KMS-11 (cell line): Measurements from ENCODE around the gene ETNK2.

Source experiments
- H2AFZ ChIP-seq: fragments of 200-600 bp; sonication (generic); 2 replicates; pipeline ENCODE4 v1.6.1; 2016; ENCODE audit warnings: antibody characterized with exemption, mixed run types, low read depth
- H3K27ac ChIP-seq: fragments of 200-600 bp; sonication (generic); 2 replicates; pipeline ENCODE4 v1.6.1; 2016; ENCODE audit warnings: mild to moderate bottlenecking, mixed run types
- H3K27me3 ChIP-seq: fragments of 200-600 bp; sonication (generic); 2 replicates; pipeline ENCODE4 v1.6.1; 2017; ENCODE audit warnings: mild to moderate bottlenecking, low read depth, mixed run types, moderate library complexity; ENCODE audit not compliant: insufficient read depth
- H3K36me3 ChIP-seq: fragments of 200-600 bp; sonication (generic); 2 replicates; pipeline ENCODE4 v1.6.1; 2017; ENCODE audit warnings: mild to moderate bottlenecking, mixed run types; ENCODE audit not compliant: insufficient read depth
- H3K4me1 ChIP-seq: fragments of 200-600 bp; sonication (generic); 2 replicates; pipeline ENCODE4 v1.6.1; 2016; ENCODE audit warnings: mild to moderate bottlenecking, low read depth, mixed run types; ENCODE audit not compliant: poor library complexity, severe bottlenecking
- H3K4me2 ChIP-seq: fragments of 200-600 bp; sonication (generic); 2 replicates; pipeline ENCODE4 v1.7.0; 2016; ENCODE audit warnings: mild to moderate bottlenecking, mixed run types
- H3K4me3 ChIP-seq: fragments of 200-600 bp; sonication (generic); IDR thresholded peaks from 2 replicates; pipeline ENCODE4 v1.6.1; 2017; ENCODE audit warnings: low read depth, low read length, mixed read lengths; ENCODE audit not compliant: insufficient read depth
- H3K79me2 ChIP-seq: fragments of 200-600 bp; sonication (generic); 2 replicates; pipeline ENCODE4 v1.6.1; 2016; ENCODE audit warnings: low read depth, mixed run types; ENCODE audit not compliant: insufficient read depth
- H3K9ac ChIP-seq: fragments of 200-600 bp; sonication (generic); 2 replicates; pipeline ENCODE4 v1.6.1; 2016; ENCODE audit warnings: mild to moderate bottlenecking, mixed run types
- H4K20me1 ChIP-seq: fragments of 200-600 bp; sonication (generic); 2 replicates; pipeline ENCODE4 v1.6.1; 2016; ENCODE audit warnings: mild to moderate bottlenecking, mixed run types; ENCODE audit not compliant: insufficient read depth
- TF ChIP-seq, protein P1 (sequence below): fragments of 200-600 bp; sonication (generic); conservative IDR thresholded peaks from 2 replicates; pipeline ENCODE4 v1.6.1; 2017; ENCODE audit warnings: low read depth, mild to moderate bottlenecking, antibody characterized with exemption, low read length, moderate library complexity, mixed read lengths

ETNK2 gene

DNA sequence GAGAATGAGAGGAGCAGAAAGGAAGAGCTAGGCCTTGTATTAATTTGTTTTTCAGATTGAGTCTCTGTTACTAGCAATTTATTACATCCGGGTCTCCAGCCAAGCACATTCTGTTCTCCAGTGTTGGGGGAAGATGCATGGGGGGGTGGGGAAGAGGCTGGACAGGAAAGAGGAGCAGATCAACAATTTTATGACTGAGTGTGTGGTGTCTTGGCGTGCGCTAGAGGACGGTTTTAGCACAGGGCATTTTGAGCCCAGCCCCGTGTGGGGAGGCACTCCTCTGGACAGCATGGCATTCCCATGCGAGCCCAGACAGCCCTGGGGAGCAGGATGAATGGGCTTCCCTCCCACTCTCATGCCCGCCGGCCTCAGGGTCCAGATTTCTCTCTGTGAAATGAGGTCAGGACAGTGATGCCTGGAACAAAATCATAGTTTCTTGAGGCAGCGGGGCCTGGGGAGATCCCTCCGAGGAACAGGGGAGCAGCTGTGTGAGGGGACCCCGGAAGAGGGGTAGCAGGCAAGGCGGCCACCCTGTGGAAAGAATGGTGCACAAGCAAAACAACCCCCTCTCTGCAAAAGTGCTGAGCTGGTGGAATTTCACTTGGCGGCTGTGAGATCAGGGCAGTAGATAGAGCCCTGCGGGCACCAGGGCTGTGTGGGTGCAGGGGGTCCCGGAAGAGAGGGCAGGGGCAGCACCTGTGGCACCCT, 62.6 kb downstream of the ETNK2 start:
- Histone ChIP-seq H3K4me3 (no peak overlapping the region), H2AFZ (no peak overlapping the region), H3K4me2 (no peak overlapping the region), H3K4me1 (peaks cover 8% of the 10 kb centered on the region), H3K27me3 (no peaks in the 10 kb centered on the region), H3K27ac (no peak overlapping the region), H4K20me1 (no peaks in the 10 kb centered on the region), H3K9ac (no peak overlapping the region), H3K36me3 (no peaks in the 10 kb centered on the region), H3K79me2 (no peaks in the 10 kb centered on the region)
- TF ChIP-seq, protein P1, sequence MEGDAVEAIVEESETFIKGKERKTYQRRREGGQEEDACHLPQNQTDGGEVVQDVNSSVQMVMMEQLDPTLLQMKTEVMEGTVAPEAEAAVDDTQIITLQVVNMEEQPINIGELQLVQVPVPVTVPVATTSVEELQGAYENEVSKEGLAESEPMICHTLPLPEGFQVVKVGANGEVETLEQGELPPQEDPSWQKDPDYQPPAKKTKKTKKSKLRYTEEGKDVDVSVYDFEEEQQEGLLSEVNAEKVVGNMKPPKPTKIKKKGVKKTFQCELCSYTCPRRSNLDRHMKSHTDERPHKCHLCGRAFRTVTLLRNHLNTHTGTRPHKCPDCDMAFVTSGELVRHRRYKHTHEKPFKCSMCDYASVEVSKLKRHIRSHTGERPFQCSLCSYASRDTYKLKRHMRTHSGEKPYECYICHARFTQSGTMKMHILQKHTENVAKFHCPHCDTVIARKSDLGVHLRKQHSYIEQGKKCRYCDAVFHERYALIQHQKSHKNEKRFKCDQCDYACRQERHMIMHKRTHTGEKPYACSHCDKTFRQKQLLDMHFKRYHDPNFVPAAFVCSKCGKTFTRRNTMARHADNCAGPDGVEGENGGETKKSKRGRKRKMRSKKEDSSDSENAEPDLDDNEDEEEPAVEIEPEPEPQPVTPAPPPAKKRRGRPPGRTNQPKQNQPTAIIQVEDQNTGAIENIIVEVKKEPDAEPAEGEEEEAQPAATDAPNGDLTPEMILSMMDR = no peak

DNA sequence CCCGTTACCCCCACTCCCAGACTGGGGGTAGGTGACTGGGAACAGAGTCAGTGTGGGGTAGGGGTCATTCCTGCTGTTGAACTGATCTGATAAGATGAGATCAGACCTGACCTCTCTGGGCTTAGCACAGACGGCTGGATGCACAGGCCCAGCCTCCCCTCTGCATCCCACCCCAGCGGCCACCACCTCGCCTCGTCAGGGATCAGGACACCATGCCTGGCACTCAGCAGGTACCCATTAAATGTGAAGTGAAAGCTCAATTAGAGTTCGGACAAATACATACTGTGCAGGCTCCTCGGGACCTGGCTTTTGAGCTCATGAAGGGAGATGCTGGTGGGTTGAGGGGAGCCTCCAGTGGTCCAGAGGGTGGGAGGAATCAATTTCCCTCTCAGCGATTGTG, 63.2 kb downstream of the ETNK2 start:
- Histone ChIP-seq H3K36me3 (no peaks in the 10 kb centered on the region), H3K27me3 (no peaks in the 10 kb centered on the region), H4K20me1 (no peaks in the 10 kb centered on the region), H3K4me3 (no peak overlapping the region), H3K79me2 (no peaks in the 10 kb centered on the region), H3K27ac (no peak overlapping the region), H3K9ac (no peak overlapping the region), H3K4me1 (peaks cover 7% of the 10 kb centered on the region), H2AFZ (no peak overlapping the region), H3K4me2 (no peak overlapping the region)
- TF ChIP-seq, protein P1 = no peak

DNA sequence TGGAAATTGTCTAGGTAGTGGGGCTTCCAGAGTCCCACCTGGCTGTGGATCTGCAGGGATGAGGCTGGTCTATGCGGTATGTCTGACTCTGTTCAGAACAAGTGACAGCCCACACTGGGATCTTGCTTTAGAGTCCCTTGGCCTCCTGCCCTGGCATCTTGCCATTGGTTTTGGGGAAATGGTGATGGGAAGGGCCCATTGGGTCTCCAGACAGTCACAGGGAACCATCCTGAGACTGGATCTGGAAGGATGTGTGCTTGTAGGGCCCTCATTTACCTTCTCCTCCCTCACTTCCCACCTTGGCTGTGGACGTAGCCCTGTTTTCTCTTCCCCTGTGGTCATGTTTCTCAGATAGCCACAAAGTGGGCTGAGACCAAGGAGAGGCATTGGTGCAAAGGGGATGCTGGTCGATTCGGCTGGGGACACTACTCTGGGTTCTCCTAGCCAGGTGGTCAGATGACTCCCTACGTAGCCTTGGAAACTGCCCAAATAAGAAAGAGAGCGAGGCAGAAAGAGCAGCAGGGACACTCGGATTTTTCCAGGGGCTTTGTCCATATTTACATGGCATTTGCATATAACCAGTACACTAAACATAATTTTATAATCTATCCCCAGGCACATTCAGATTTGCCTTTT, 63.8 kb downstream of the ETNK2 start:
- no peak overlapping the region for H3K4me3 ChIP-seq
- H3K79me2 ChIP-seq = no peaks in the 10 kb centered on the region
- TF ChIP-seq, protein P1 = no peak
- H3K27me3 ChIP-seq = no peaks in the 10 kb centered on the region
- H3K27ac ChIP-seq = no peak overlapping the region
- no peaks in the 10 kb centered on the region for H4K20me1 ChIP-seq
- H2AFZ ChIP-seq = no peak overlapping the region
- no peak overlapping the region for H3K9ac ChIP-seq
- H3K4me2 ChIP-seq = no peak overlapping the region
- peaks cover 2% of the 10 kb centered on the region for H3K4me1 ChIP-seq
- H3K36me3 ChIP-seq = no peaks in the 10 kb centered on the region

DNA sequence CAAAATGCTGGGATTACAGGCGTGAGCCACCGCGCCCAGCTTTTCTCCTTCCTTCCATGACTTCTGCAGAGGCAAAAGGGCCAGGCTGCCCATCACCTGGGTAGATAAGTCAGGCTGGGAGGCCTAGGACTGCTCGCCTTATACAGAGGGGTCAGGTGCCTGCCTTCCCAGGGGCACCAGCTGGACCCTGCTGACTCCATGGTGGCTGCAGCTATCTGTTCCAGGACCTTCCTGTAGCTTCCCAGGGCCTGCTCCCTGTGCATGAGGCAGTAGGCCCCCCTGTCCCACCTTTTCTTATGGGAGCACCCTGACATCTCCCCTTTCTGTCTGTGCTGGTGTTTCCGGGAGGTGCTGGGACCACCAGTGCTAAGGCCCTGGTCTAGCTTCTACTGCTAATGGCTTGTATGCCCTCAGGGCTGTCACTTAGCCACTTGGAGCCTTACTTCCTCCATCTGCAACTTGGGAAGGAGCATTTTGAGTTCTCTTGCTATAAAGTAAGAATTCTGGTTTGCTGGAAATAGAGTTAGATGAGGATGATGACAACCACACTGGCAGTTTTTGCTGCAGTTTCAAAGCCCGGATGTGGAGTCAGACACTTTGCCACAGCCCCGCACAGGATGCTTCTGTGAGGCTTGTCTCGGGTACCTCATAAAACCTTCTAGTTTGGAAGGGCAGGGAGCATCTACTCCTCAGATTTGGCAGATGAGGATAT, 64.5 kb downstream of the ETNK2 start:
- Histone ChIP-seq H3K27me3 (no peaks in the 10 kb centered on the region), H3K27ac (no peak overlapping the region), H2AFZ (no peak overlapping the region), H3K36me3 (no peaks in the 10 kb centered on the region), H3K9ac (no peak overlapping the region), H3K79me2 (no peaks in the 10 kb centered on the region), H3K4me2 (no peak overlapping the region), H3K4me1 (no peaks in the 10 kb centered on the region), H3K4me3 (no peak overlapping the region), H4K20me1 (no peaks in the 10 kb centered on the region)
- TF ChIP-seq, protein P1 = no peak
